Suppressor macrophage treated with lipopolysaccharide for 1 hour (primary cell): ENCODE measurements around the gene KDM1A.

Experiments used
- DNase-seq, 3 donors: peaks; one replicate each; pipeline ENCODE4 v3.0.0-alpha.2; 2020 to 2022

Gene KDM1A

GRCh38 chr1:23079025-23079424 lies 59.8 kb downstream of the KDM1A start:
- DNase-seq = no peak

GRCh38 chr1:23080885-23081284 lies 61.6 kb downstream of the KDM1A start:
- no peak for DNase-seq

GRCh38 chr1:23081376-23081775 lies 62.1 kb downstream of the KDM1A start:
- no peak for DNase-seq

- no peak for DNase-seq
Observed at GRCh38 chr1:23083714-23084480, 64.6 kb downstream of the KDM1A start.

- DNase-seq = no peak
Observed at GRCh38 chr1:23084880-23085279, 65.6 kb downstream of the KDM1A start.

GRCh38 chr1:23085696-23086095 lies 66.4 kb downstream of the KDM1A start:
- DNase-seq = no peak

GRCh38 chr1:23088027-23088426 lies 68.8 kb downstream of the KDM1A start:
- no peak for DNase-seq

GRCh38 chr1:23090056-23090455 lies 70.8 kb downstream of the KDM1A start:
- DNase-seq = no peak

GRCh38 chr1:23091545-23091944 lies 72.3 kb downstream of the KDM1A start:
- DNase-seq = no peak

- no peak for DNase-seq
Observed at GRCh38 chr1:23092447-23092846, 73.2 kb downstream of the KDM1A start.

- DNase-seq = no peak
Observed at GRCh38 chr1:23097316-23097715, 78.0 kb downstream of the KDM1A start.

GRCh38 chr1:23098463-23099170 lies 79.3 kb downstream of the KDM1A start:
- peak; percentile 76 to 83 (median 76) for DNase-seq

GRCh38 chr1:23099171-23099536 lies 79.9 kb downstream of the KDM1A start:
- DNase-seq = no peak

- peak; percentile 84 to 89 (median 89) for DNase-seq
Observed at GRCh38 chr1:23100074-23100748, 80.9 kb downstream of the KDM1A start.

- DNase-seq = peak; percentile 27 to 61 (median 50)
Observed at GRCh38 chr1:23101101-23101827, 82.0 kb downstream of the KDM1A start.

GRCh38 chr1:23101887-23102286 lies 82.6 kb downstream of the KDM1A start:
- no peak for DNase-seq

- DNase-seq = peak; percentile 11 to 23 (median 21)
Observed at GRCh38 chr1:23102289-23102688, 83.0 kb downstream of the KDM1A start.

GRCh38 chr1:23103001-23103889 lies 84.0 kb downstream of the KDM1A start:
- DNase-seq = peak; percentile 70 to 83 (median 81)

GRCh38 chr1:23108918-23109533 lies 89.8 kb downstream of the KDM1A start:
- no peak for DNase-seq

GRCh38 chr1:23110391-23110790 lies 91.1 kb downstream of the KDM1A start:
- DNase-seq = no peak
